Measurements from ENCODE around the gene FYB2.

FYB2 gene

GRCh38 chr1:56831871-56832693 is 12.9 kb upstream of the FYB2 start:
- peak; percentile 44 for DNase-seq

DNA sequence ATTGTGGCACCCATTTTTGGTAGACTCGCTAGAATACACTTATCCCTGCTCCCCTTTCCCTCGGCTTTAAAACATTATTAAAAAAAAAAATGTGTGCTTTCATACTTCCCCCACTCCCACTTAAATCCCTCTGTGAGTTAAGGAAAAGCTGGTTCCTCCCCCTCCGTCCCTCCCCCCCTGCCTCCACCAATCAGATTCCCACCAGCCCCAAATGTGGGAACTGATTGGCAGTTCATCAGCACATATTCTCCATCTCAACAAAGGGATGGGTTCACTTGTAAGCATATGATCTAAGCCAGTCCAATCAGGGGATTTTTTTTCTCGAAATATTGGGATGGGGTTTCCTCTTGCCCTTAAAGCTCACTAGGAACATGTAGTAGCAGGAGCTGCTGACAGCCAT is 10.8 kb upstream of the FYB2 start:
- no peak for DNase-seq

DNA sequence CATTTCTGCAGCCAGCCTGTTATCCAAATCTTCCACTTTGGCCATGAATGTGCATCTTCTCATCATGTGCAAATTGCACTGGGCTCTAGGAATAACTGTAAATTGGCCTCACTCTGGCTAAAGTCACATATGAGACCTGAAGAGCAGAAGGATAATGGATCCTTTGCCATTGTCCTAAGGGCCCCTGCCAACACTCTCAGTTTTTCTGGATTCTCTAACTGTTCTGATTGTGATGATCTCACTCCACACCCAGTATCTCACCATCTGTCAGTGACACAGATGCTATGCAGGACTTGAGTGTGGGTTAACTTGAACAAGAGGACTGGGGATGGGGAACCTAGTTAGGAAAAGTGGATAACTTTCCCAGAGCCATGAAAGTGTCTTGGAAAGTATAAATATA is 8.5 kb upstream of the FYB2 start:
- no peak for DNase-seq

DNA sequence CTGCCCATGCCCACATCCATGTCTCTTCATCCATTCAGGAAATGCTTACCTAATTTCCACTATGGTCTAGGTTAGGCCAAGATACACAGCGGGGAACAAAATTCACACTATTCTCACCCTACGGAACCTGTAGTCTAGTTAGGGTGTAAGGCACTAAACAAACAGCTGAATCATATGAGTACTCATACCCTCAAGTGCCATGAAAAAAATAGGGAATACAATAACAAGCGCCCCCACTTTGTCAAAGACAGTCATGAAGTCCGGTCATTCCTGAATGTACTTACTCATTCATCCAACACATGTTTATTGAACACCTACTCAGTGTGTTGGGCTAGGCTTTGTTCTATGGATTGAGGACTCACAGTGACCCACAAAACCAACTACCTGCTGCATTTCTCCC is 6.2 kb upstream of the FYB2 start:
- no peak for DNase-seq

GRCh38 chr1:56824938-56825337 is 5.7 kb upstream of the FYB2 start:
- DNase-seq = no peak

GRCh38 chr1:56824271-56824670 is 5.1 kb upstream of the FYB2 start:
- no peak for DNase-seq

GRCh38 chr1:56821462-56821797 is 2.2 kb upstream of the FYB2 start:
- DNase-seq = no peak

DNA sequence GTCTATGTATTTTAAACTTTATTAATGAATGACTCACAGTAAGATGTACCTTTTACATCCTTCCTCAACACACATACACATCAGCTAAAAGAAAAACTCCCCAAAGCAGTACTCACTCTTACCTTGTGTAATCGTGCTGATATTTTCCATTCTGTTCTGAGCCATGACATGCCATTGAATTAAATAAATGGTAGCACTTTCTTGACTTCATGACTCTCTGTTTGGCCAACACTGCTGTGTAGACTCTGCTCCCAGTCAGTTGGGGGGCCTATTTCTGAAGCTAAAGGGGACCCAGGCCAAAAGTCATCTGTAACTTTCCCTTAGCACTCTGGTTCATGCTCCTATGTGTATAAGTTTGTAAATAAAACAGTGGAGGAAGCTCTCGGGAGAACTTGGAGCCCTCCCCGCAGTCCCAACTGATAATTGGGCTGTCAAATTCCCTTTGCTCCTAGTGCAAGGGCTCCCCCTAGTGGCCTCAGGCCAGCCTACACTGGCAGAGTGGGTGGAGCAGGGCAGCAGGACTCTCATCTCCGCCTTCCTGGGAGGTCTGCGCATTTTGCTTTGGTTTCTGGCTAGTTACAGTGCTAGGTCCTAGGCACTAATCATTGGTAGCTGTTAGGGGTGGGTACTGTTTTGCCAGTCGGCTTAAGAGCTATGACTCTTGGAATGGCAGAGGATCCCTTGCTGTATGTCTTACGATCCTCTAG is 1.7 kb upstream of the FYB2 start:
- peak; percentile 27 for DNase-seq

DNA sequence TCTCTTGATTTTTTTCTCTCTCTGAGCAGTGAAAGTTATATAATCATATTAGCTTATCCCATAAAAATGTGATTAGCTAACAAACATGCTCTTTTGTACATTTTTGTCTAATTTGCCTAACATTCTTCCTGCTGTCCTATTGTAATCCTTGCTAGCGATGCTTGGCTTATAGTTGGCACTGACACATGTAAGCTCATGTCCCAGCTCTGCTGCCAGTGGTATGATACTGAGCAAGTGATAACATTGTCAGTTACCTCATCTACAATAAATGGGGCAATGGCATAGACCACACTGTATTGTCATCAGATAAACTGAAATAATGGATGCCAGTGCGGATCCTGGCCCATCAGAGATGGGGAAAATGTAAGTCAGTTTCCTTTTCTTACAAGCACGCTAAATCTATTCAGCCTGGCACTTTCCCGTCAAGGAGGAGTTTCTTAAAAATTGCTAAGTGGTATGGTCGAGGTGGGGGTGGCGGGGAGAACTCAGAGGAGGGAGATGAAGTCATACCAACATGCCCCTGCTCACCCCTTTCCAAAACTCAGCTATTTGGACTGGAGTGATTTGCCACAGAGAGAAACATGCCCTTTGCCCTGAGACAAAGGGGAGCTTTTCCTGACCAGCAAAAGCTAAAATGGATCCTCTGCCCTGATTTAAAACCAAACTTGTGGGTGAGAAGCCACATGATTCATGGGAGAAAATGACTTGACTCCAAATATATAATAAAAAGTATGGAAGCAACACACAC is 1.3 kb downstream of the FYB2 start:
- DNase-seq = no peak

DNA sequence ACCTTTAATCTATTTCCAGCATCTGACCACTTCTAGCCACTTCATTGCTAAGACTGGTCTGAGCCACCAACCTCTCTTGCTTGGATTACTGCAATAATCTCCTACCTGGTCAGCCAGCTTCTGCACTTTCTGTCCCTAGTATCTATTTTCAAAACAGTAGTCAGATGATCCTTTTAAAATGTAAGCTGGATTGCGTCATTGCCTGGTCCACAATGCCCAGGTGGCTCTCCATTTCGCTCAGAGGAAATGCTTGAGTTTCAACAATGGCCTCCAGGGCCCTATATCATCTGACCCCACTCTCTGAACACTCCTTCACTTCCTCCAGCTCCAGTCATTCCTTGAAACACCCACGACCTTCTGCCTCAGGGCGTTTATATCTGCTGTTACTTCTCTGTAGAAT is 2.3 kb downstream of the FYB2 start:
- DNase-seq = no peak

DNA sequence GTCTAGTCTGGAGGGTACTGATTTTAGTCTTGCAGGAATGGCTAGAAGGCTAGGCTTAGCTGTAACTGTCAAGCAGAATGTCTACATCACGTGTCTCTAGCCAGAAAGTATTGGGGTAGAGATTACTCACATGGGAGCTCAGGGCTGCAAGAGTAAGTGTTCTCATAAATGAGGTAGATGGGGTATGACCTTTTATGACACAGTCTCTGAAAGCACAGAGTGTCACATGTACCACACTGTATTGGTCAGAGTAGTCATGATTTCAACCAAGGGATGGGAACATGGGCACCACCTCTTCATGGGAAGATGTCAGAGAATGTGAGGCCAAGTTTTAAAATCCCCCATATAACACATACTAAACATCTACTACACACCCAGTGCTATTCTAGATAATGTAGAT is 2.9 kb downstream of the FYB2 start:
- no peak for DNase-seq

GRCh38 chr1:56814205-56814604 is 5.0 kb downstream of the FYB2 start:
- no peak for DNase-seq

DNA sequence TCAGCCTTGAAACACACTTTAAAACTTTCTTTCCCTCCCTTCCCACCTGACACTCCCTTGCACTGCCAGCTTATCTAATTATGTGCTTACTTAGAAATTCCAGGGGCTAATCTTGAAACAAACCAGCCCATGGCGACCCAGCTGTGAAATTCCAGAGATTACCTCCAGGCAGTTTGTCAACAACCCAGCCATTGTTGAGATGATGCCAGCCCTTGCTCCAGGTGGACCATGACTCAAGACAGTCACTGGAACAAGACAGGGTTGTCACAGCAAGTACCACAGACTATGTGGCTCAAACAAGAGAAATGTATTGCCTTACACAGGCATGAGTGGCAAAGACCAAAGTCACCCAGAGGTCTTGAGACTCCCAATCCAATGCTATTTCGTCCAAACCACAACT is 7.9 kb downstream of the FYB2 start:
- DNase-seq = no peak

DNA sequence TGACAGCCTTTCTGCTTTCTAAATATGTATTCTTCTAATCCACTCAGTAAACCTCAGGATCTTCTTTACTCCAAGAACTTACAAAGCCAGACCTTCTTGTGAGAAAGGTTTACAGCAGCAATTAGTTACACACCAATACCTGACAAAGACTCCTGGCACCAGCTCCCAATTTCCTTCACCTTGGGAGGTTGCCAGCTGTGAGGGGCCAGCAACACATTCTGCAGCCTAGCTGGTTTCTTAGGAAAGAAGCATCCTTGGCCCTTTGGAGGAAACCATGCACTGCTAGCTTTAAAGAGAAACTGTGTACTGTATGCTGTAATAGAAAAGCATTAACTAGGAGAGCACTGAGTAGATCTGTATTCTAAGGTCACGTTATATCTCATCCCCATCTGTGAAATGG is 10.8 kb downstream of the FYB2 start:
- no peak for DNase-seq

DNA sequence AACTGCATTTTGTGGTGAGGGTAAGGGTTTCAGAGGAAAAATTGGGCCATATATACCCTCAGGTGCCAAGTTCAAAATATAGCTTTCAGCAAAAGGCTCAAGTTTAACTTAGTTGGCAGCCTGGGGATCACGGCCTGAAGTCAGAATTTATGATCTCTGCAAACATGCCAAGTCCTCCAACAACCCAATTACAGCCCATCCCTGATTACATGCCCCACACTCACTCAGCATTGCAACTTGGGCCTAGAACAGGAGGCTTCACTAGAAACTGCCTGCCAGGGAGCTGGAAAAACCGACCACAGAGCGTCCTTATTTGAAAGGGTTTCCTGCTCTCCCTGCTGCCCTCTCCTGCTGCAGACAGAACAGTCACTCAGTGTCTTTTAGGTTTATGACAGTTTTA is 12.4 kb downstream of the FYB2 start:
- DNase-seq = no peak

DNA sequence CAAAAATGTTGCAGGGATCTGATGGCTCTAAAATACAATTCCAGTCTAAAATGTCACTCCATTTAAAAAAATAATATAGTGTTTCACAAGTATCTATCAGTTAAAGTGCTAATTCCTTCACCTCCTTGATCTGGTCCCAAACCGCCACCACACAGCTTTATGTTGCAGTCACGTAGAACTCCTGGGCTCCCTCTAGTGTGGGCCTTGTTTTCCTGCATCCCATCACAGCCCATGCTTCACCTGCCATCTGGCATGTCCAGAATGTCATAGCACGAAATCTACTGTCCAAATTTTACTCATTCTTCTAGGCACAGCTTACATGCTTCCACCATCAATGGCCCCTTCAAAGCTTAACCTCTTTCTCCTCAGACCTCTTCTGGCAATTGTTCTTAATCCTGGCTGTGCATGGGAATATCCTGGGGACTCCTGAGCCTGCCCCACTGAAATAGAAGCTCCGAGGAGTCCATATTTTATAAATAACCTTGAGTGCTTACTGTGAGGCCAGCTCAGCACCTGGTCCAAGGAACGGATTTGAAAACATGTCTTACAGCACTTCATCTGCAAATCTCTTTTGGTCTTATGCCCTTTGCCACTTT is 15.5 kb downstream of the FYB2 start:
- DNase-seq = no peak

GRCh38 chr1:56799605-56800400 is 19.4 kb downstream of the FYB2 start:
- no peak for DNase-seq

- DNase-seq = no peak
Measured at GRCh38 chr1:56798053-56798471, 21.1 kb downstream of the FYB2 start.

GRCh38 chr1:56797065-56797685 is 22.0 kb downstream of the FYB2 start:
- DNase-seq = no peak

GRCh38 chr1:56795870-56796269 is 23.3 kb downstream of the FYB2 start:
- no peak for DNase-seq

GRCh38 chr1:56790036-56790435 is 29.2 kb downstream of the FYB2 start:
- DNase-seq = no peak

DNA sequence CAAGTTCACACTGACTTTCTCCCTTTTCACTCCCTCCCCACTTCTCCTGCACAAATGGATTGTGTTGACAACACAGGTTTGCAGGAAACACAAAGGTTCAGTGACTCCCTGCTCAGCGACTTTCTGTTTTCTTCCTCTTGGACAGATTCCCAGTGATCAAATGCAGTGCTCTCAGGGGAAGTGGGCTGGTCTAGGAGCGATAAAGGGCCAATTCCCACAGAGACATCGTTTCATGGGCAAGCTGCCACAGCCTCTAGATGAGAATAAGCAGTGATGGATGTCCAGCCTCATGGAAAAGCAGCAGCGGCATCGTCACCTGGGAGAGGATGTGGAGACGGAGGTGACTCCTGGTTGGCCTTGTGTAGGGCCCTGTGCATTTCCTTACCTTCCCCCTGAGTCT is 30.6 kb downstream of the FYB2 start:
- DNase-seq = no peak

All from activated CD4-positive, alpha-beta T cell treated with anti-CD3 and anti-CD28 coated beads for 1 hour (primary cell).